Activated T-helper 2 cell treated with anti-CD3 and anti-CD28 coated beads, Interferon-gamma antibody, Interleukin-2, Interleukin-4, amounts not matched to agents 10 μg/mL and 5 μg/mL and 100 μg/mL, durations not matched to agents 14 hours and 24 hours and 36 hours (primary cell): ENCODE results near the gene MYO9B. TPM values are rescaled to one million over a fixed set of nuclear protein-coding genes. Genes with fewer than 3 reads are reported as not detected.
A peak's percentile ranks its signal among the peaks of the same experiment; 100 is the strongest.
"Not testable (repeated sequence)": the region's sequence is repeated elsewhere in the genome, so short reads cannot be mapped to it uniquely, and the experiment has no call there.

Experiments used
- DNase-seq: peaks from one replicate; pipeline ENCODE4 v3.0.0; 2021; ENCODE audit warnings: low spot score
- H3K27ac Mint-ChIP-seq: one replicate; pipeline ENCODE4 v1.8.0; 2021; ENCODE audit warnings: mixed read lengths
- H3K27me3 Mint-ChIP-seq: one replicate; pipeline ENCODE4 v1.8.0; 2021; ENCODE audit warnings: low read depth, mixed read lengths
- H3K36me3 Mint-ChIP-seq: one replicate; pipeline ENCODE4 v1.8.0; 2021; ENCODE audit warnings: low read depth, mixed read lengths
- H3K4me1 Mint-ChIP-seq: one replicate; pipeline ENCODE4 v1.8.0; 2021; ENCODE audit warnings: low read depth, mixed read lengths
- H3K4me3 Mint-ChIP-seq: one replicate; pipeline ENCODE4 v1.8.0; 2021; ENCODE audit warnings: low read depth, mild to moderate bottlenecking, moderate library complexity, mixed read lengths
- H3K9me3 Mint-ChIP-seq: one replicate; pipeline ENCODE4 v1.8.0; 2021; ENCODE audit warnings: mixed read lengths
- intact Hi-C: fragments of 100-400 bp; cut with micrococcal nuclease; formaldehyde crosslinking; loops from one replicate; pipeline ENCODE4 v1.15.1; 2023
- total RNA-seq: library from RNA; stranded (reverse); gene quantifications from 2 replicates; pipeline ENCODE4 v1.2.3, GENCODE V29; 2022

Gene MYO9B
- total RNA-seq, 1 donor from 2014 or later, result 143 TPM

- no peaks in the 10 kb centered on the region for H3K27me3 Mint-ChIP-seq
- no peak overlapping the region for H3K27ac Mint-ChIP-seq
- intact Hi-C loops, result no loop called here
- peaks cover 7% of the 10 kb centered on the region for H3K4me1 Mint-ChIP-seq
- H3K9me3 Mint-ChIP-seq, result no peaks in the 10 kb centered on the region
- no peak overlapping the region for H3K4me3 Mint-ChIP-seq
- peaks cover 60% of the 10 kb centered on the region for H3K36me3 Mint-ChIP-seq
- DNase-seq, result no peak
These were observed 26.4 kb downstream of the MYO9B start for GRCh38 chr19:17101686-17102628.

GRCh38 chr19:17103177-17103576 is 27.6 kb downstream of the MYO9B start:
- Mint-ChIP-seq H3K36me3 (peaks cover 64% of the 10 kb centered on the region), H3K4me3 (no peak overlapping the region), H3K4me1 (peaks cover 9% of the 10 kb centered on the region), H3K27me3 (no peaks in the 10 kb centered on the region), H3K27ac (no peak overlapping the region), H3K9me3 (no peaks in the 10 kb centered on the region)
- intact Hi-C loops, result no loop called here
- DNase-seq, result no peak

GRCh38 chr19:17104679-17105078 is 29.1 kb downstream of the MYO9B start:
- peaks cover 59% of the 10 kb centered on the region for H3K36me3 Mint-ChIP-seq
- intact Hi-C loops, result no loop called here
- no peak for DNase-seq
- H3K4me3 Mint-ChIP-seq, result no peak overlapping the region
- H3K9me3 Mint-ChIP-seq, result no peaks in the 10 kb centered on the region
- peaks cover 10% of the 10 kb centered on the region for H3K4me1 Mint-ChIP-seq
- H3K27me3 Mint-ChIP-seq, result no peaks in the 10 kb centered on the region
- H3K27ac Mint-ChIP-seq, result no peak overlapping the region

GRCh38 chr19:17105556-17105955 is 30.0 kb downstream of the MYO9B start:
- H3K27me3 Mint-ChIP-seq, result no peaks in the 10 kb centered on the region
- H3K27ac Mint-ChIP-seq, result no peak overlapping the region
- no peak overlapping the region for H3K4me3 Mint-ChIP-seq
- peaks cover 19% of the 10 kb centered on the region for H3K4me1 Mint-ChIP-seq
- peaks cover 63% of the 10 kb centered on the region for H3K36me3 Mint-ChIP-seq
- intact Hi-C loops, result no loop called here
- DNase-seq, result no peak
- H3K9me3 Mint-ChIP-seq, result no peaks in the 10 kb centered on the region

- H3K4me1 Mint-ChIP-seq, result peaks cover 22% of the 10 kb centered on the region
- H3K27me3 Mint-ChIP-seq, H3K4me3 Mint-ChIP-seq, DNase-seq, intact Hi-C loops, H3K27ac Mint-ChIP-seq, H3K9me3 Mint-ChIP-seq: not testable (repeated sequence)
- H3K36me3 Mint-ChIP-seq, result peaks cover 58% of the 10 kb centered on the region
These were observed 31.4 kb downstream of the MYO9B start for GRCh38 chr19:17106964-17107363.

GRCh38 chr19:17107546-17108452 is 32.2 kb downstream of the MYO9B start:
- intact Hi-C loops, result no loop called here
- no peak overlapping the region for H3K4me3 Mint-ChIP-seq
- H3K27ac Mint-ChIP-seq, result no peak overlapping the region
- H3K27me3 Mint-ChIP-seq, result no peaks in the 10 kb centered on the region
- peaks cover 53% of the 10 kb centered on the region for H3K36me3 Mint-ChIP-seq
- DNase-seq, result no peak
- H3K4me1 Mint-ChIP-seq, result peaks cover 22% of the 10 kb centered on the region
- H3K9me3 Mint-ChIP-seq, result no peaks in the 10 kb centered on the region

- Mint-ChIP-seq H3K36me3 (peaks cover 53% of the 10 kb centered on the region), H3K9me3 (no peaks in the 10 kb centered on the region), H3K27ac (no peak overlapping the region), H3K27me3 (no peaks in the 10 kb centered on the region), H3K4me3 (no peak overlapping the region), H3K4me1 (peaks cover 24% of the 10 kb centered on the region)
- intact Hi-C loops, result no loop called here
- no peak for DNase-seq
These were observed 32.8 kb downstream of the MYO9B start for GRCh38 chr19:17108453-17108784.

- no peaks in the 10 kb centered on the region for H3K9me3 Mint-ChIP-seq
- intact Hi-C loops, result no loop called here
- no peaks in the 10 kb centered on the region for H3K27me3 Mint-ChIP-seq
- peaks cover 55% of the 10 kb centered on the region for H3K36me3 Mint-ChIP-seq
- H3K4me3 Mint-ChIP-seq, result no peak overlapping the region
- H3K27ac Mint-ChIP-seq, result no peak overlapping the region
- DNase-seq, result no peak
- H3K4me1 Mint-ChIP-seq, result peaks cover 24% of the 10 kb centered on the region
These were observed 33.7 kb downstream of the MYO9B start for GRCh38 chr19:17109300-17109699.

DNA sequence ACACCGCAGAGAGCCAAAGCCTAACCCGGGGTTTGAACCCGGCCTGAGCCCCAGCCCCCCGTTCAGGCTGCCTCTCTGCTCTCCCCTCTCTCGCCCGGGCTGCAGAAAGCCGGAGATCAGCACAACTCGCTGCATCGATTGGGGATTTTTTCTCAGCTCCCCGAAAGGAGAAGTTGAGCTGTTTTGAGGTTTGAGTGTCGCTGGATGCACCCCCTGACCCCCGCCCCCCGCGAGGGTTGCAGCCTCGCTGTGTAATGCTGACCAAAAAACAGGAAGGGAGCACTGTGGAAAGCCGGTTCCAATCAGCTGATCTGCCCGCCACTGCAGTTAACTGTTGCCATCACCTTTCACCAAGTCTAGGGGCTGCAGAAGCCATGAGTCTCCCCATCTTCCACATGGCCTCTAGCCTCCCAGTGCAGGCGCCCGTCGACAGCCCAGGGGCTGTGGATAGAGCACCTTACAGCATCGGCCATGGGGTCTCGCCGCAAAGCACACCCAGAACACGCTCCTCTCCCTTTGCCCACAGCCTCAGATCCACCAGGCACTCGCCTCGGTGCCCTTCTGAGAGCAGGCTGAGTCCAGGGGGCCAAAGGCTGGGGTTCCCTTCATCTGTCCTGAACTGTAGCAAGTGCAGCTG is 34.5 kb downstream of the MYO9B start:
- H3K4me3 Mint-ChIP-seq, result no peak overlapping the region
- peaks cover 55% of the 10 kb centered on the region for H3K36me3 Mint-ChIP-seq
- no peaks in the 10 kb centered on the region for H3K27me3 Mint-ChIP-seq
- peak overlapping the region; percentile 15 for H3K27ac Mint-ChIP-seq
- intact Hi-C loops, result no loop called here
- no peaks in the 10 kb centered on the region for H3K9me3 Mint-ChIP-seq
- no peak for DNase-seq
- peaks cover 22% of the 10 kb centered on the region for H3K4me1 Mint-ChIP-seq

- H3K27me3 Mint-ChIP-seq, result no peaks in the 10 kb centered on the region
- no peaks in the 10 kb centered on the region for H3K9me3 Mint-ChIP-seq
- no peak overlapping the region for H3K4me3 Mint-ChIP-seq
- peaks cover 55% of the 10 kb centered on the region for H3K36me3 Mint-ChIP-seq
- peaks cover 22% of the 10 kb centered on the region for H3K4me1 Mint-ChIP-seq
- DNase-seq, result no peak
- intact Hi-C loops, result no loop called here
- no peak overlapping the region for H3K27ac Mint-ChIP-seq
These were observed 35.0 kb downstream of the MYO9B start for GRCh38 chr19:17110599-17110966.

DNA sequence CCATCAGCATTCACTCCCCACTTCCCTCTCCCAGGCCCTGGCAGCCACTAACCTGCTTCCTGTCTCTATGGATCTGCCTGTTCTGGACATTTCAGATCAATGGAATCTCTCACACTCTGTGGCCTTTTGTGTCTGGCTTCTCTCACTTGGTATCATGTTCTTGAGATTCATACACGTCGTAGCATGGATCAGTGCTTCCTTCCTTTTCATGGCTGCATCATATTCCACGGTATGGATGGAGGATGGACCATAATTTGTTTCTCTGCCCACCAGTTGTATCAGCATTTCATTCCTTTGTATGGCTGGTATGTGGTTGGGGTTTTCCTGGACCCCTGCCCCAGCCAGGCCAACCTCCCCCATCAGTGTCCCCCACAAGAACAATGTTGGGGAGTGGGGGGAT is 36.2 kb downstream of the MYO9B start:
- DNase-seq, result no peak
- Mint-ChIP-seq H3K4me3 (no peak overlapping the region), H3K9me3 (no peaks in the 10 kb centered on the region), H3K36me3 (peaks cover 52% of the 10 kb centered on the region), H3K27ac (peak overlapping the region; percentile 18), H3K27me3 (no peaks in the 10 kb centered on the region), H3K4me1 (peaks cover 22% of the 10 kb centered on the region)
- intact Hi-C loops, result no loop called here

DNA sequence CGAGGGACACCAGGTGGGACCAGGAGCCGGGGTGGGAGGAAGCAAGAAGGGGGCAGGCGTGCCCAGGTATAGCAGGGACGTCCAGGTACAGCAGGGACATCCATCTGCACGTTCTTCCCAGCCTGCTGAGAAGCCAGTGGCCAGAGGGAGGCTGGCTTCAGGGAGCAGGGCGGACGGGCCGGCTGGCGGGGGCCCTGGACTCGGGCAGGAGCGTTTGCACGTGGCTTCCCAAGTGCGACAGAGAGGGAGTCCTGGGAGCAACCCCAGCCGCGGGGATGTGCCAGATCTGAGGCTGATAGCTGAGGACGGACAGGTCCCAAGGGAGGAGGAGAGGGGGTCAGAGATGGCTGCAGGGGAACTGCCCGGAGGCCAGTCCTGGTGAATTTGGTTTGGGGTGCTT is 36.7 kb downstream of the MYO9B start:
- intact Hi-C loops, result no loop called here
- H3K27ac Mint-ChIP-seq, result no peak overlapping the region
- no peak for DNase-seq
- H3K9me3 Mint-ChIP-seq, result no peaks in the 10 kb centered on the region
- H3K4me1 Mint-ChIP-seq, result peaks cover 21% of the 10 kb centered on the region
- H3K36me3 Mint-ChIP-seq, result peaks cover 51% of the 10 kb centered on the region
- H3K4me3 Mint-ChIP-seq, result no peak overlapping the region
- H3K27me3 Mint-ChIP-seq, result no peaks in the 10 kb centered on the region
